Uterus (tissue), 2 donors: ENCODE measurements around the gene ABTB1.

ENCODE experiments used
- POLR2A ChIP-seq, 2 donors: fragments of 450-650 bp; IDR thresholded peaks; one replicate each; pipeline ENCODE4 v1.6.1; 2016; ENCODE audit warnings: antibody characterized with exemption in 2 of 2, mild to moderate bottlenecking in 1 of 2, moderate library complexity in 1 of 2
- TF ChIP-seq, protein P1 (sequence below), 4 experiments: fragments of 200-600 bp in 2 of 4; fragments of 450-650 bp in 2 of 4; sonication (generic) in 2 of 4; IDR thresholded peaks; one replicate each; pipeline ENCODE4 v1.5.1; 2016 to 2019; ENCODE audit warnings: antibody characterized with exemption in 4 of 4, mild to moderate bottlenecking in 2 of 4, moderate library complexity in 1 of 4

GRCh38 chr3:127656906-127657305 lies 15.8 kb upstream of the ABTB1 start:
- TF ChIP-seq, protein P1, sequence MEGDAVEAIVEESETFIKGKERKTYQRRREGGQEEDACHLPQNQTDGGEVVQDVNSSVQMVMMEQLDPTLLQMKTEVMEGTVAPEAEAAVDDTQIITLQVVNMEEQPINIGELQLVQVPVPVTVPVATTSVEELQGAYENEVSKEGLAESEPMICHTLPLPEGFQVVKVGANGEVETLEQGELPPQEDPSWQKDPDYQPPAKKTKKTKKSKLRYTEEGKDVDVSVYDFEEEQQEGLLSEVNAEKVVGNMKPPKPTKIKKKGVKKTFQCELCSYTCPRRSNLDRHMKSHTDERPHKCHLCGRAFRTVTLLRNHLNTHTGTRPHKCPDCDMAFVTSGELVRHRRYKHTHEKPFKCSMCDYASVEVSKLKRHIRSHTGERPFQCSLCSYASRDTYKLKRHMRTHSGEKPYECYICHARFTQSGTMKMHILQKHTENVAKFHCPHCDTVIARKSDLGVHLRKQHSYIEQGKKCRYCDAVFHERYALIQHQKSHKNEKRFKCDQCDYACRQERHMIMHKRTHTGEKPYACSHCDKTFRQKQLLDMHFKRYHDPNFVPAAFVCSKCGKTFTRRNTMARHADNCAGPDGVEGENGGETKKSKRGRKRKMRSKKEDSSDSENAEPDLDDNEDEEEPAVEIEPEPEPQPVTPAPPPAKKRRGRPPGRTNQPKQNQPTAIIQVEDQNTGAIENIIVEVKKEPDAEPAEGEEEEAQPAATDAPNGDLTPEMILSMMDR (IDR thresholded peaks at IDR 0.05): no peak
- TF ChIP-seq POLR2A (IDR thresholded peaks at IDR 0.05): no peak
